T follicular helper cell (primary cell): Measurements from ENCODE around the gene NGDN.

Source experiments
- DNase-seq: peaks from one replicate; pipeline ENCODE4 v3.0.0-alpha.2; 2020; ENCODE audit warnings: low read depth

Gene NGDN

GRCh38 chr14:23478109-23478759, 8.7 kb downstream of the NGDN start:
- DNase-seq = peak; percentile 61

DNA sequence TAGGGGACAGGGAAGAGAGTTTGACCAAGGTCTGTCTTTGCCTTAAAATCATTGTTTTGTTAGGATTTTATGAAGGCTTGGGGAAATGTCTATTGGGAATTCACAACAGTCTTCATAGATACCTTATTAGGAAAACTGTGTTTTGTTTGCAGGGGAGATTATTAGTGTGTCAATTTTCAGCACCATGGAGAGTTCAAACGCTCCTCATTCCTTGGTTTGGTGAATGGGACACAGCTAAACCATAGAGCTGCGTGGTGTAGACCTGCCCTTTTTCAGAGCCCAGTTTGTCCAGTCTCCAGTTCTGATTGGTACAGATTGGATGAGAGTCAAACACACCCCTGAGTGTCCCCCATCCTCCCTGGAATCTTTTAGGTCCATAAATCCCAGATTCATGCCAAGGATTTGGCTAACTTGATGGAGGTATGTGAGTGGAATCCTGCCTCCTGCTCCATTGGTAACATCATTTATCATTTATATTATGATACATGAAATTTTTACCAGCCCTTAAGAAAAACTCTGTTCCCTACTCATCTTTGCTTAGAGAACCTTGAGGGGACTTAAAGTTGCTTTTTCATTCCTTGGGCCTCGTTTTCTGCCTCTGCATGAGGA, 12.0 kb downstream of the NGDN start:
- DNase-seq = no peak

DNA sequence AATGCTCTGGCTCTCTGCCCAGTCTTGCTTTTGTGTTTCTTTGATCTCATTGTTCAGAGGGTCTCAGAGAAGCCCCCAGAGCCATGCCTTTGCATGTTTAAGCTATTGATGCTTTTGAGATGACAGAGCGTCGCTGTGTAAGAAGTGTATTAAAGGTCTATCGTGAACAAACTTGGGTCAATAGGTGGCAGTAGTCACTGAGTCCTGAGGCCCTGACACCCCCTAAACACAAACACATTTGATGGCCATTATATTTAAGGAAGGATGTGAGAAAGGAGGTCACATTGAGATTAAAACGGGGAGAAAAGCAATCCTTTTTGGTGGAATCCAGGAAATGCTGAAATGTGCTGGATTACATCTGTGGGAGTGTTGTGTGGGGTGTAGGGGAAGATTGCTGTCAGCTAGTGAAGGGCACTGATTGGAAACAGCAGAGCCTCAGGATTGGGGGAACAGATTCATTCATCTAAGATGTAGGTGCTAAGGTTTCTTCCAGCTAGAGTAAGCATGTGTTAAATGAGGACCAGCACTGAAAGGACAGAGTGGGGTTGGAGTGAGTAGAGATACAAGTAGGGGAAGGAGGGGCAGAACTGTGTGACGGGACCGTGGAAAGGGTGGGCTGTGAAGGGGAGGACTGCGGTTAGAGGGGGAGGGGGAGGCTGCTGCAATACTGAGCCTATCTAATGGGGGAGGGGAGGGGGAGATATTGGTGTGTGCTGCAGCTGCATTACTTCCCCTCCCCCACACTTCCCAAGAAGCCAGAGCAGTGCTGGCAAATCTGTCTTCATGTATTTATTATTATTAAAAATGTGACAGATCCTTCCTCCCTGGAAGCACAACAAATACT, 12.7 kb downstream of the NGDN start:
- no peak for DNase-seq

DNA sequence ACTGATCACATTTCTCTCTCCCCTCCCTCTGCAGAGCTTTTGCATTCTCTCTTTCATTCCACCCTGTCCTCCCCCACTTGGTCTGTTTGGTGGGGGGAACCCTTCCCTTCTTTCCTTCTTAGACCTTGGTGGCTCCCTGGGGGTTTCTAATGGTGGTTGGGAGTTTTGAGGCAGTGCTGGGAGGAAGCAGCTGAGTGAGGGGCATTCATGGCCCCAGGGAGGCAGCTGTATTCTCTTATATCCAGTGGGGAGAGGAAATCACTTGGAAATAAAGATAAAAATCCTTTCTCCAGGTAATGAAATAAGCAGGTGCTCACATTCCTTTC, 13.3 kb downstream of the NGDN start:
- DNase-seq = no peak

DNA sequence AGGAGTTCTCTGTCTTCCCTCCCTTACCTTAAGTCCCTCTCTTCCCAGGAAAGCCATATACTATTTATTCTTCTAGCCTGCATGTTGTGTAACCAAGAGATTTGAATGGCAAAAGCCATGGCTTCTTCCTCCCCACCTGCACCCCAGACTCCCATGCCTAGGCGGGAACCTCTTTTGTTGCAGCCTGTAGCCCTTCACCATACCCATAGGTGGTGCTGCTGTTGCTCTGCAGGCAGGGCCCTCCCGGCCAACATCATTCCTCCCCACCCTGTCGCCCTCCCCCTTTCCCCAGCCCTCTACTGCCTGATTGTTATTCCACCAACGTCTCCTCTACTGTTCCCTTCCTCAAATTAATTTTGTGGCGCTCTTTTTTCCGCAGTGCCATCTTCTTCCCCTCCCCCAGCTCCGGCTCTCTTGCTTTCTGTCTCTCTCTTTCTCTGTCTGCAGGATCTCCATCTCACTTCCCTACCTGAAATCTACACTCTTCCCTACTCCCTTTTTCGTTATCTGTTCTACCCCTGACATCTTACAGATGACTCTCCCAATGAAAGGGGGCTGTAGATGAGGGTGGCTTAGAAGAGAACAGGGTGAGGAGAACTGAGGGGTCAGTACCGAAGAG, 13.8 kb downstream of the NGDN start:
- DNase-seq = no peak

DNA sequence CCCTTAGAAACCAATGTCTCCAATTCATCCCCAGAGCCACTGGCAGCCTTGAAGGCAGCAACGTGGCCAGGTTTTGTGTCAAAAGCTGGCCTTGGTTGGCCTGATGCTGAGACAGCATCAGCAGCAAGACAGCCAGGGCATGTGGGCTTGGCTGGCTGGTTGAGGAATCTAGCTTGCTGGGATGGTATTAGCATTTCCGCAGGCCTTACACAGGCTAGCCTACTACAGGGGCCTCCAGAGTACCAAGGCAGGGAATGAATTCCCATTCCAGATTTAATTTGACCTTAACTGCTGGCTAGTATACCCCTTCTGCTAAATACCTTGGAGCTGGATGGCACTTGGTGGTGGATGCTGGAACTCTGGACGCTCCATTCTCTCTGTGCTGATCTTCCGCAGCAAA, 15.8 kb downstream of the NGDN start:
- DNase-seq = no peak

- no peak for DNase-seq
Observed at GRCh38 chr14:23486036-23486435, 16.5 kb downstream of the NGDN start.

GRCh38 chr14:23487216-23487615, 17.7 kb downstream of the NGDN start:
- no peak for DNase-seq

- DNase-seq = no peak
Observed at GRCh38 chr14:23492618-23493272, 23.2 kb downstream of the NGDN start.

DNA sequence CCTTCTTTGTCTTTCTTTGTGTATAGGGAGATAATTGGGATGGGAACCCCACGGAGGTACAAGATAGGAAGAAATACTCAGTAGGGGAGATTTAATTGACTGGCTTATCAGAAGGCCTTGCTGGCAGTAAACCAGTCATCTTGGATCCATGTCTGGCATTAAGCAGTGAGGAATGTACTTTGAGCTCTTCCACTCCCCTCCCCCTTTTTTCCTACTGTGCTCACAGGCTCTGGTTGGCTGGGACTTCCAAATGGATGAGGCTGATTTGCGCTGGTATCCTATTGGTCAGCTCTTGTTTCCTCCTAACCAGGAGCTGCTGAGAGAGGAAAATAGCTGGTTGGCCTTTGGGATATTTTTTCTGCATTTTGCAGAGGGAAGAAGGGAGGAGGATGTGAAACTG, 24.7 kb downstream of the NGDN start:
- no peak for DNase-seq

GRCh38 chr14:23512156-23512555, 42.7 kb downstream of the NGDN start:
- no peak for DNase-seq

- DNase-seq = no peak
Observed at GRCh38 chr14:23513005-23513817, 43.7 kb downstream of the NGDN start.

- no peak for DNase-seq
Observed at GRCh38 chr14:23513818-23514643, 44.5 kb downstream of the NGDN start.

DNA sequence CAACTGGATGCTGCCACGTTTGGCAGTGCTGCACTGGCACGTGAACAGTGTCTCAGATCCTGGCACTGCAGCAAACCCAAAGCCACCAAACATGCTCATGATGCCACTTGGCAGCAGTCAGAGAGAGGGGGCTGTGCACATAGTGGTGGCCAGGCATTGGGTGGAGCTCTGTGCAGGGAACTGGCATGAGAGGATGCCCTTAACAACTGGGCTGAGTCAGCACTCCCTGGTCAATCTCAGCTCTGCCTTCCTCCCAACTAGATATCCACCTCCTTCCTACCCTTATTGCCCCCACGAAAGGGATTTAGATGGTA, 45.1 kb downstream of the NGDN start:
- no peak for DNase-seq

DNA sequence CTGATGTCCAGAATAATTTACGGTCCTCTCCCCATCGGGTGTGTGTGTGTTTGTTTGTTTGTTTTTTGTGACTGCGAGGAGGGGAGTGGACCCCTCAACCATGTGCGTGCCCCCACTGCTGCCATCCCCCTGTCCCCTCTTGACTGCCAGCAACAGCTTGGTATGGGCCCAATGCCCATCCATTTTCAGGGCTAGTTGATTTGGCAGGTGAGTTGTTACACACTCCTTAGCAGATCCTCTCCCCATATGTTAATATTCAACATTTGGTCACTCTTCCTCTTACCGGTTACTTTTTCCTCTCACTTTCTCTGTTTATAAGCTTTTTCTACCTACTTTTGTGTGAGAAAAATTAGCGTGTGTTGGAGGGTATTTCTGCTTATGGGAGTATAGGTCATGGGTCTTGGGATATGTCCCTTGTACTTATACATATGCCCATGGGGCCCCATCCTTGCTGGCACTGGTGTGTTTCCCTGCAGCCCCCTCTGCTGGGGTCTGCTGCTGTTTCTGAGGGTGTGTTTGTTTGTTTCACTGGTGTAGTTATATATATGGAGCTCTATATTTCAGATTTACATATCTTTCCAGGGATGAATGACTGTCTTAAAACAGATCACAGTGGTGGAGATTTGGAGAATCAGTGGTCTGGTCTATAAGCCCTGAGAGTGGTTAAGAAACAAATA, 48.3 kb downstream of the NGDN start:
- DNase-seq = no peak

- no peak for DNase-seq
Observed at GRCh38 chr14:23518709-23519108, 49.2 kb downstream of the NGDN start.

DNA sequence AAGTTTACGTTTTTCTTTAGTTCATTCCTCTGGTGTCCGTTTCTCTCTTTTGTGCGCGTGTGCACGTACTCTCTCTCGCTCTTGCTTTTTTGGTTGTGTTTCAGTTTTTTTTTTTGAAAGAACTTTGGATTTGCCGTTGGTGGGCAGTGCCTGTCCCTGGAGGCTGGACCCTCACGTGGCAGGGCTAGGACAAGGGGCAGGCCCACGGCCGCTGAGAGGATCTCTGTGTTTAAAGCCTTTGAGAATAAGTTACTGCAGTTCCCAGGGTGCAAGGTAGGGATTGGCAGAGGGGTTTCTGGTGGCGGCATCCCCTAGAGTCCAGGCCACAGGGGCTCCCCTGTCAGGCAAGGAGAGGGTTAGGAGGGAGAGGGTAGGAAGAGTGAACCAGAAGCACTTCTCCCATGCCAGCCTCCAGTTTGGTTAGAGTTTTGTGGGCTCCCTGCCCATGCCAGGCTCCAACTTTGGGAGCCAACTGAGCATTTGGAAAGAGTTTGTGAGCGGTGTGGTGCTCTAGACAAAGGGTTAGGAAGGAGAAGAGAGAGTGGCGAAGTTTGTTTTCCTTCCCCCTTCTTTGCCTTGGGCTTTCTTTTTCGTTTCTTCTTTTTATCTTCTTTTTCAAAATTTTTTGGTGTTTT, 51.5 kb downstream of the NGDN start:
- DNase-seq = no peak

- DNase-seq = no peak
Observed at GRCh38 chr14:23521785-23522640, 52.5 kb downstream of the NGDN start.
